C1 segment of cervical spinal cord (tissue), 14 donors: ENCODE data around the gene ARL15.

Source experiments
- DNase-seq, 14 donors: peaks; one replicate each; lab custom pipeline; 2025; lab: John Stamatoyannopoulos, UW

ARL15 gene

DNA sequence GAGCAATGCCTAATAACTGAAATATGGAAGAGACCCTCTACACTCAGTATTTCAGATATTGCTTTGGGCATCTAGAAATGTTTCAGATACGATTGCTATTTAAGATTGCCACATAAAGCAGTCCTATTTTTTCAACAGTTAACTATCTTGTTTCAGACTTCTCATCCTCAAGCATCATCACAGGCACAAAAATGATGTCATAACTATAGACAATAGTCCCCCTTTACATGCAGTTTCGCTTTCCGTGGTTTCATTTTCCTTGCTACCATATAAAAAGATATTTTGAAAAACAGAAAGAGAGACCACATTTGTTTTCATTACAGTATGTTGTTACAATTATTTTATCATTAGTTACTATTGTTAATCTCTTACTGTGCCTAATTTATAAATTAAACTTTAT, 402.5 kb downstream of the ARL15 start:
- DNase-seq, result no peak

GRCh38 chr5:53906736-53907135, 403.6 kb downstream of the ARL15 start:
- no peak for DNase-seq

GRCh38 chr5:53902296-53902907, 408.0 kb downstream of the ARL15 start:
- no peak for DNase-seq

DNA sequence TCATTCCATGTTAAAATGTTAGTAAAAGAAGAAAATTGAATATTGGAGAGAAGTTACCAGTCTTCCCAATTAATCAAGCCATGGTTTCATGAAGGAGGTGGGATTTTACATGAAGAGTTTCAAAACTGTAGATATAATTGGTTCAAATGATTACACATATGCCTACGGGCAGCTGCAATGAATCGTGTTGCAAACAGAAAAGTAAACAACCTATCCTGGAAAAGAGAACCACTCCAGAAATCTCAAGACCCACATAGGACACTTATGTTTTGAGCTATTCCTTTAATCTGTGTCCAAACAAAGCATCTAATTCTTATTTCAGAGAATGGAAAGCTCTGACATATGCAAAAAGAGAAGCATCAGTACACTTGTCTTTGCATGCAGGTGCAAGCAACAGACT, 409.7 kb downstream of the ARL15 start:
- DNase-seq, result no peak

DNA sequence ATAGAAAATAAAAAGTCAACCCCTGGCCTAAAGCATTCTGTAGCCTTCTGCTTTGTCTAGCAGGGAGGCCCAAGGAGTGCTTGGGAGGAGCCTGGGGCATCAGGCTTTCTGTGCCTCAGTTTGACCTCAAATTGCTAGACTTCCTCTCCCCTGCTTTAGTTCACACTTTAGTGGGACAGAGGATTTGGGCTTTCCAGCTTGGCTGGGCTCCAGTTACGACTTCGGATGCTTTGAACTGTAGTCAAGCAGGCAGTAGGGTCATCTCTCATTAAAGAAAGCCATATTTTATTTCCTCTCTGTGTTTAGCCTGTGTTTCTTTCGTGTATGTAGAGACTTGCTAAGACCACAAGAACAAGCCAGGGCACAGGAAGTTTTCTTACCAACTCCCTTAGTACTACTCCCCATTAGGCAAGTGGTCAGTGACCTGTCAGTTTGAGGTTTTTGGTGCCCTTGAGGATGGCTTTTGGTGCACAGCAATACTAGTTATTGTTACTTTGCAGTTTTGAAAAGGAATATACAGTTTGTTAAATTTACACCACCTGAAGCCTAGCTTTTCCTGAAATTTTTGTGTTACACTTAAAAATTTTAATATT, 415.2 kb downstream of the ARL15 start:
- DNase-seq, result no peak

DNA sequence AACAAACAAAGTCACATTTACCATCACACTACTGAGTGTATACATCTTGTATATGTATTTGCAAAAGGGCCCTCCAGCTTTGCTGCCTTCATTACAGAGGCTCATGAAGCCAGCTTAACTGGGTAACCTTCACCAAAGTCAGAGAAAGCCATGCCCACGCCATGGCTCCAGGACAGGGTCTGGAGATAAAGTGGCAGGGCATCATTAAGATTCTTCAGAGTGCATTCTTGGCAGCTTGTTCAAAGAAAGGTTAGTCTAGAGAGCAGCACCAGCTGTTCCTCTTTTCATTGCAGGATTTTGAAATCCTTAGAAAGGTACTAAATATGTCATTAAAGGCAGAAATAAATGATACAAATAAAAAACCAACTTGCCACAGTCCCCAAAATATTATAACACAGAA, 416.7 kb downstream of the ARL15 start:
- no peak for DNase-seq

GRCh38 chr5:53892224-53892623, 418.1 kb downstream of the ARL15 start:
- no peak for DNase-seq

DNA sequence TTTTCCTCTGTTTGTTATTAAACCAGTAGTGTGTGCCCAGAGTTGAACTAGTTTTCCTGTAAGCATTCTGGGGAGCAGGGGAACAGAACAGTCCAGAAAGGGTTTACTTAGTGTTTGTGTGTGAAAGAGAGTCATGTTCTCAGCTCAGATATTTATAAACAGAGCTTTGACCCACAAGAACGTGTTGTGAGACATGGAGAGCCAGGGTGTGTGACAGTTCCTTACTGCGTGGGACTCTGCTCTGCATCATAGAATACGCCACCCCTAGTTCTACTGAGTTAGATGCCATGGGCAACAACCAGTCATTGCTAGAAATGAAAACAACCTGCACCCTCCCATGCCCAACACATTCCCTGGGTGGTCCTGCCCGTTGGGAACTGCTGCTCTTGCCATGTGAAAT, 419.2 kb downstream of the ARL15 start:
- DNase-seq, result no peak

- DNase-seq, result no peak
These were observed 419.9 kb downstream of the ARL15 start for GRCh38 chr5:53890490-53890889.

DNA sequence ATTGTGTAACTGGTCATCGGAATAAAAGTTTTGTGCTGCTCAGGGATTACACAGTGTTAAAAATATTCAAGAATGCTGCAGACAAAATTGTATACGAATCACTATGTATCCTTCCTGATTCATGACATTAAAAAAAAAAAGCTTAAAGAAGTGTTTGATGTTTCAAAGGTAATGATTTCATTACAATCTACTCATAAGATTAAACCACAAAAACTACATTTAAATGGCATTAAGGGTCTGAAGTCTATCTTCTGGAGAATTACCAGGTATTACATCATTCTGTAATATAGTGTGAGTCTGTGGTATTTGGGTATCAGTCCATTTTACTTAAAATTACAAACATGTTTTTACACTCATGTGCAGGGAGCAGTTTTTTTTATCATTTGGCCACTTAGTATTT, 425.5 kb downstream of the ARL15 start:
- DNase-seq, result no peak

DNA sequence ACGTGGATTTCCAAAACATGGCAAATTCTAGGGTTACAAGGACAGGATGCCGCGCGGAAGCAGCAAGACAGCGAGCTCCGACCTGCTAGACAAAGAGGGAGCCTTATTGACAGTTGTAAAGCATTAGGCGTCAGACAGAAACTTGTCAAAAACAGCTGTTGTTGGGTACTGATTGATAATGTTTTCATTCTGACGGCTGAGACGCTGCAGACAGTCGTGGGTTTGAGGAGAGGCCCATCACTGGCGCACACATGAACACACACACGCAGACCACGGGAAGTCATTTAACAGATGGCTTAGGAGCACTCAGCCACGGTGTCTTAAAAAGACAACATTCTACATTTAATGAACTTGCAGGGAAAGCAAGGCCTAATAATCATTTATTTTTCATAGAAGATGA, 426.0 kb downstream of the ARL15 start:
- DNase-seq, result no peak

GRCh38 chr5:53882676-53883031, 427.7 kb downstream of the ARL15 start:
- DNase-seq, result no peak

DNA sequence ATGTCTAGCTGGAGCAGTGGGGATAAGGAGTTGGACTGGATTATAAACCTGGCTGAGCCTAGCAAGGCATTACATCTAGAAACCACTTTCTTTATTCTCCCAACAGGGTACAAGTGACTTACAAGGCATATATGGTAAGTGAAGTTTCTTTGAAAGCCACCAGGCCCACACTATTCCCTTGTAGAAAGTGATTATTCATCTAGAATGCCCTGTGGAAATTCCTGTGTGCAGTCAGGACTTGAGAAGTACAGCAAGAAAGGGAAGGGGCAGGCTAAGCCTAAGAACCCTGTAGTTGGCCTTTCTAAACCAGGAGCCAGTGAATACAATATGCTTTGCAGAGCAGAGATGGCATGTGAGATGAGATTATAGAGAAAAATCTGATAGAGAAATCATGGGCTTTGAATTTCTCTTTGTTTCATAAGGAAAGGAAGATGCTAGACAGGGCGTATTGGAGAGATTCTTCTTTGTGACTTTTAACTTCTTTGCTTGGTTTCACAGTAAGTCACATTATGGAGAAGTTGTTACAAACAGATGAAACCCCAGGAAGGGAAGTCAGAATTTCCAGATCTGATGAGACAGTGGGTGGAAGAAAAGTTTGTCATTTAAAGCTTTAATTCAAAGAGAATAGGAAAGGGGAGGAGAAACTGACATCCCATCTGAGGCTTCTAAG, 428.2 kb downstream of the ARL15 start:
- no peak for DNase-seq

- no peak for DNase-seq
These were observed 430.6 kb downstream of the ARL15 start for GRCh38 chr5:53879708-53880323.

- DNase-seq, result no peak
These were observed 432.4 kb downstream of the ARL15 start for GRCh38 chr5:53878015-53878414.

DNA sequence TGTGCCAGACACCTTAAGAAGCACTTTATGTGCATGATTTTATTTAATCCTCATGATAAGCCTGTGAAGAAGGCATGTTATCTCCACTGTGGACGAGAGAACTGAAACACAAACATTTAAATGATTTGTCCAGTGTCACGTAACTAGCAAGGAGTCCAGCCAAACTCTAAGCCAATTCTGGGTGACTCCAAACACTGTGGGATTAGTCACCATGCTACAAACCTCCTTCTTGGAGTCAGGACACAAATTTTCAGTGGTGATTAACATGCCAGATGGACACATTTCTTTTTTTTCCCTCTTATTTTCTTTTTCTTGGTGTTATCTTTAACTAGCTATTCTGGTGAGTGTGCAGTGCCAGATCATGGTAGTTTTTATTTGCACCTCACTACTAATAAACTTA, 433.1 kb downstream of the ARL15 start:
- DNase-seq, result no peak

DNA sequence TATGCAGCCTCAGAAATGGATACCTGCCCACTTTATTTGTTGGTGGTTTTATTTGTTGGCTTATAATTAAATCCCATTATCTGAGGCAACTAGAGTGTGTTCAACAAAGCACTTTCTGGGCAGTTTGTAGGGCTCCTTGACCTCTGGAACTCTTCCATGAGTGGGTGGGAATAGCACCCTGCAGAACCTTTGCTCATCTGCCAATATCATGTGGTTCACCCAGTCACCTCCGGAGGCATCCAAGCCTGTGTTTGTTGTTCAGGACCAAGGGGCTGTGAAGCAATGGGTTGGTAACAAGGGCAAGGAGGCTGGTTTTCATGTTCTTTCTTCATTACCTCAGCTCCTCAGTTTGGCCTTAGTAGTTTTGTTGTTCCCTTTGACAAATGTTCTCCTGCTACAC, 436.0 kb downstream of the ARL15 start:
- DNase-seq, result no peak

DNA sequence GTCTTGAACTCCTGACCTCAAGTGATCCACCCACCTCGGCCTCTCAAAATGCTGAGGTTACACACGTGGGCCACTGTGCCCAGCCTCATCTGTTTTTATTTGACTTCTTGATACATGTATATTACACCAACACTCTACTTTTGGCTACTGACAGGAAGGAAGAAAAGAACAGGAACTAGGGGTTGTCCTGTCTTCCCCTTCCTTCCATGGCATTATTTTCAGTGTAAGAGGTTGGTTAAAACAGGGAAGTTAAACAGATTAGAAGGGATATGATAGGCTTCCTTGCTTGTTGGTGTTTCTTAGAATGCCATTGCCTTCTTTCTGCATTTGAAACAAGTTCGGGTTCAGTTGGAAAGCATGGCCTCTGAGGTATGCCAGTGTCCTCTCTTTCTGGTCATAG, 437.1 kb downstream of the ARL15 start:
- DNase-seq, result no peak

GRCh38 chr5:53871775-53872174, 438.6 kb downstream of the ARL15 start:
- DNase-seq, result no peak

GRCh38 chr5:53871050-53871449, 439.3 kb downstream of the ARL15 start:
- DNase-seq, result no peak

DNA sequence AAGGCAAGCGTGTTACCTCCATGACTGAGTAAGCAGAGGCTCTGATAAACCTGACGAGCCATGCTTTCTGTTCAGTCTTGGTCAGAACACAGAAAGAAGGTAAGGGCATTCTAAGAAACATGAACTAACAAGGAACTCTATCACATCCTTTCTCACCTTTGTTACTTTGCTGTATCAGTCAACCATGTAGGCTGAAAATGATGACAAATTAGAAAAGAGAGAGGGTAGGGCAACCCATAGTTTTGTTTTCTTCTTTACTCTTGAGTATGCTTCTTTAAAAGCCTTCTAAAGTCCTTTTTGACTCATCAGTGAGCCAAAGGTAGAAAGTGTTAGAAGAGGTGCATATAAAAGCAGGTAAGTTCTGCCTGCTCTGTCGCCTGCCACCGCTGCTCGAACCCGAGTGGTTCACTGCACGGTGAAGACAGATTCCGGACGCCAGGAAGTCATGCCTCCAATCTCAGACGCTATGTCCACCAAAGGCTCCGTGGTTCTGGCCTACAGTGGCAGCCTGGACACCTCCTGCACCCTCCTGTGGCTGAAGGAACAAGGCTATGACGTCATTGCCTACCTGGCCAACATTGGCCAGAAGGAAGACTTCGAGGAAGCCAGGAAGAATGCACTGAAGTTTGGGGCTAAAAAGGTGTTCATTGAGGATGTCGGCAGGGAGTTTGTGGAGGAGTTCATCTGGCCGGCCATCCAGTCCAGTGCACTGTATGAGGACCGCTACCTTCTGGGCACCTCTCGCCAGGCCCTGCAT, 451.5 kb downstream of the ARL15 start:
- no peak for DNase-seq

GRCh38 chr5:53856506-53856905, 453.9 kb downstream of the ARL15 start:
- no peak for DNase-seq
